ENCODE measurements around the gene TNFRSF17. TPM values are rescaled to one million over a fixed set of nuclear protein-coding genes. Genes with fewer than 3 reads are reported as not detected.
A peak's percentile ranks its signal among the peaks of the same experiment; 100 is the strongest.
"Not testable (repeated sequence)": the region's sequence is repeated elsewhere in the genome, so short reads cannot be mapped to it uniquely, and the experiment has no call there.

The TNFRSF17 gene
- total and polyA plus RNA-seq, 7 experiments from 2014 or later = 1.2 to 1.8 TPM; not detected in 5

DNA sequence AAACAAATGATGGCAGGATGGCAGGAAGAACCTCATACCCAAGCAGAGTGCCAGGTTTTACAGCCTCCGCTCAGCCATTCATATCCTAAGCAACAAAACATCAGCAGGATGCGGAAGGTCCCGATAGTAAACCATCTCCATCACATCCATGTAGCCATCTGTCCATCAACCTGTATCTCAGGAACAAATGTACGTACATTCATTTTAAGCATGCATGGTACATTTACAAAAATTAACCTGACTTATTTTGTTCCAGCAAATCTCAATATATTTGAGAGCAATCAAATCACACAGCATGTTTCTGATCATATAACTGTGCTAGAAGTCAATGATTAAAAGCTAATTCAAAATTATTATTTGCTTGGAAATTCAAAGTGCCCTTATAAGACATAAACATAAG is 23.1 kb upstream of the TNFRSF17 start, which contains the start of gene NPIPB2:
TSS of gene NPIPB2 (minus strand) at position 101 of the 400 bp plus-strand sequence. CDS start at position 101, 0 bp downstream.
- not testable (repeated sequence) for H3K36me3 Mint-ChIP-seq, ATAC-seq

GRCh38 chr16:11946433-11946832 is 18.6 kb upstream of the TNFRSF17 start:
- Histone ChIP-seq H3K27me3 (ENCODE audit: control insufficient read depth in 2 of 2, insufficient read depth in 2 of 2, low read length in 2 of 2) (no peaks in the 10 kb centered on the region), H3K36me3 (ENCODE audit: control insufficient read depth in 2 of 3, insufficient read depth in 3 of 3, low read length in 3 of 3) (no peaks in the 10 kb centered on the region), H3K4me1 (ENCODE audit: control insufficient read depth in 2 of 2, insufficient read depth in 2 of 2, low read length in 2 of 2) (no peaks in the 10 kb centered on the region), H3K4me3 (ENCODE audit: low read length) (no peak overlapping the region), H3K27ac (ENCODE audit: low read depth, low read length) (no peak overlapping the region), H3K9me3 (ENCODE audit: control insufficient read depth in 2 of 3, low read length in 3 of 3) (no peaks in the 10 kb centered on the region)
- ChIA-PET POLR2A (interaction anchor here (1.0 kb wide), 1 partner anchor 32 kb away, joined by 3 read pairs; no protein-coding TSS in a partner anchor), CTCF (interaction anchor here (0.8 to 1.7 kb wide), 2 partner anchors 122 to 475 kb away, joined by 3 to 5 read pairs; no protein-coding TSS in a partner anchor)
- no peaks in the 10 kb centered on the region for H3K36me3 Mint-ChIP-seq
- peaks cover 0 to 6% (median 0%) of the 10 kb centered on the region in 7 donors for H3K4me1 Mint-ChIP-seq
- H3K27me3 Mint-ChIP-seq = no peaks in the 10 kb centered on the region
- ATAC-seq (no peak), DNase-seq (no peak)
- H3K4me3 Mint-ChIP-seq = no peak overlapping the region
- no peak overlapping the region for H3K27ac Mint-ChIP-seq
- no peaks in the 10 kb centered on the region for H3K9me3 Mint-ChIP-seq
- intact Hi-C loops (cut with micrococcal nuclease) = no loop called here

More for the DNA sequence above, 23.1 kb upstream of the TNFRSF17 start, which contains the start of gene NPIPB2:
- DNase-seq; H3K9me3 Mint-ChIP-seq; H3K27ac Mint-ChIP-seq; H3K27me3 ChIP-seq (ENCODE audit: control insufficient read depth in 2 of 2, insufficient read depth in 2 of 2, low read length in 2 of 2); POLR2A ChIA-PET; H3K27ac ChIP-seq (ENCODE audit: low read depth, low read length); H3K4me1 Mint-ChIP-seq; H3K36me3 ChIP-seq (ENCODE audit: control insufficient read depth in 2 of 3, insufficient read depth in 3 of 3, low read length in 3 of 3); H3K4me3 ChIP-seq (ENCODE audit: low read length); H3K4me1 ChIP-seq (ENCODE audit: control insufficient read depth in 2 of 2, insufficient read depth in 2 of 2, low read length in 2 of 2); intact Hi-C loops (cut with micrococcal nuclease); H3K4me3 Mint-ChIP-seq; H3K27me3 Mint-ChIP-seq; H3K9me3 ChIP-seq (ENCODE audit: control insufficient read depth in 2 of 3, low read length in 3 of 3); CTCF ChIA-PET: not testable (repeated sequence)

DNA sequence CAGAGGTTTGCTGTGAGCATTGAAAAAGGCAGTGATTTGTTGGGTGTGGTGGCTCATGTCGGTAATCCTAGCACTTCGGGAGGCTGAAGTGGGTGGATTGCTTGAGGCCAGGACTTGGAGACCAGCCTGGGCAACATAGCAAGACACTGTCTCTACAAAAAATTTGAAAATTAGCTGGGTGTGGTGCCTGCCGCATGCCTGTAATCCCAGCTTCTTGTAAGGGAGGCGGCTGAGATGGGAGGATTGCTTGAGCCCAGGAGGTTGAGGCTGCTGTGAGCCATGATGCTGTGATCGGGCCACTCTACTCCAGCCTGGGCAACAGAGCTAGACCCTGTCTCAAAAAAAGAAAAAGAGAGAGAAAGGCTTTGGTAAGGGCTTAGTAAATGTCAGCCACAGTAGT is 16.2 kb upstream of the TNFRSF17 start:
- Histone ChIP-seq H3K36me3 (ENCODE audit: control insufficient read depth in 2 of 3, insufficient read depth in 3 of 3, low read length in 3 of 3) (no peaks in the 10 kb centered on the region), H3K9me3 (ENCODE audit: control insufficient read depth in 2 of 3, low read length in 3 of 3) (no peaks in the 10 kb centered on the region), H3K27ac (ENCODE audit: low read depth, low read length) (no peak overlapping the region), H3K4me1 (ENCODE audit: control insufficient read depth in 2 of 2, insufficient read depth in 2 of 2, low read length in 2 of 2) (no peaks in the 10 kb centered on the region), H3K4me3 (ENCODE audit: low read length) (no peak overlapping the region), H3K27me3 (ENCODE audit: control insufficient read depth in 2 of 2, insufficient read depth in 2 of 2, low read length in 2 of 2) (no peaks in the 10 kb centered on the region)
- DNase-seq (no peak), ATAC-seq (no peak)
- H3K4me3 Mint-ChIP-seq = no peak overlapping the region
- POLR2A ChIA-PET = no interaction called here
- H3K4me1 Mint-ChIP-seq = peaks cover 0 to 6% (median 0%) of the 10 kb centered on the region in 7 donors
- no peak overlapping the region for H3K27ac Mint-ChIP-seq
- H3K9me3 Mint-ChIP-seq = no peaks in the 10 kb centered on the region
- no peaks in the 10 kb centered on the region for H3K27me3 Mint-ChIP-seq
- no peaks in the 10 kb centered on the region for H3K36me3 Mint-ChIP-seq
- intact Hi-C loops (cut with micrococcal nuclease) = loop anchor here (1.0 to 2.0 kb wide), 2 partner anchors 119 to 870 kb away; no protein-coding TSS in a partner anchor
- CTCF ChIA-PET = interaction anchor here (1.9 kb wide), 1 partner anchor 119 kb away, joined by 10 read pairs; no protein-coding TSS in a partner anchor

GRCh38 chr16:11949527-11949926 is 15.5 kb upstream of the TNFRSF17 start:
- POLR2A ChIA-PET = interaction anchor here (0.7 kb wide), 1 partner anchor 1971 kb away, joined by 3 read pairs; the partner anchor contains the start of gene ERCC4
- no peaks in the 10 kb centered on the region for H3K9me3 Mint-ChIP-seq
- H3K9me3 ChIP-seq (ENCODE audit: control insufficient read depth in 2 of 3, low read length in 3 of 3) = no peaks in the 10 kb centered on the region
- H3K27me3 ChIP-seq (ENCODE audit: control insufficient read depth in 2 of 2, insufficient read depth in 2 of 2, low read length in 2 of 2) = no peaks in the 10 kb centered on the region
- ATAC-seq (peak; percentile 59), DNase-seq (peak in 3 of 9 donors; percentile 25 to 31 (median 25))
- no peaks in the 10 kb centered on the region for H3K4me1 ChIP-seq (ENCODE audit: control insufficient read depth in 2 of 2, insufficient read depth in 2 of 2, low read length in 2 of 2)
- H3K36me3 ChIP-seq (ENCODE audit: control insufficient read depth in 2 of 3, insufficient read depth in 3 of 3, low read length in 3 of 3) = no peaks in the 10 kb centered on the region
- H3K27ac ChIP-seq (ENCODE audit: low read depth, low read length) = no peak overlapping the region
- H3K4me3 ChIP-seq (ENCODE audit: low read length) = no peak overlapping the region
- no peaks in the 10 kb centered on the region for H3K27me3 Mint-ChIP-seq
- H3K36me3 Mint-ChIP-seq = no peaks in the 10 kb centered on the region
- intact Hi-C loops (cut with micrococcal nuclease) = loop anchor here (1.0 to 2.0 kb wide), 2 partner anchors 119 to 869 kb away; no protein-coding TSS in a partner anchor
- no peak overlapping the region for H3K27ac Mint-ChIP-seq
- H3K4me1 Mint-ChIP-seq = peaks cover 0 to 6% (median 0%) of the 10 kb centered on the region in 7 donors
- CTCF ChIA-PET = interaction anchor here (1.9 kb wide), 1 partner anchor 119 kb away, joined by 10 read pairs; no protein-coding TSS in a partner anchor
- H3K4me3 Mint-ChIP-seq = no peak overlapping the region

GRCh38 chr16:11950388-11950787 is 14.6 kb upstream of the TNFRSF17 start:
- H3K9me3 Mint-ChIP-seq = no peaks in the 10 kb centered on the region
- CTCF ChIA-PET = no interaction called here
- intact Hi-C loops (cut with micrococcal nuclease) = loop anchor here in 1 of 2 donors (10.0 kb wide), 1 partner anchor 1504 kb away; no protein-coding TSS in a partner anchor
- H3K27ac Mint-ChIP-seq = peak overlapping the region in 2 of 9 donors; percentile 14 to 44
- Histone ChIP-seq H3K36me3 (ENCODE audit: control insufficient read depth in 2 of 3, insufficient read depth in 3 of 3, low read length in 3 of 3) (no peaks in the 10 kb centered on the region), H3K4me3 (ENCODE audit: low read length) (no peak overlapping the region), H3K4me1 (ENCODE audit: control insufficient read depth in 2 of 2, insufficient read depth in 2 of 2, low read length in 2 of 2) (no peaks in the 10 kb centered on the region), H3K27ac (ENCODE audit: low read depth, low read length) (no peak overlapping the region), H3K9me3 (ENCODE audit: control insufficient read depth in 2 of 3, low read length in 3 of 3) (no peaks in the 10 kb centered on the region), H3K27me3 (ENCODE audit: control insufficient read depth in 2 of 2, insufficient read depth in 2 of 2, low read length in 2 of 2) (no peaks in the 10 kb centered on the region)
- H3K27me3 Mint-ChIP-seq = no peaks in the 10 kb centered on the region
- POLR2A ChIA-PET = no interaction called here
- H3K4me1 Mint-ChIP-seq = peaks cover 0 to 6% (median 0%) of the 10 kb centered on the region in 7 donors
- ATAC-seq (no peak), DNase-seq (no peak)
- H3K36me3 Mint-ChIP-seq = no peaks in the 10 kb centered on the region
- no peak overlapping the region for H3K4me3 Mint-ChIP-seq

DNA sequence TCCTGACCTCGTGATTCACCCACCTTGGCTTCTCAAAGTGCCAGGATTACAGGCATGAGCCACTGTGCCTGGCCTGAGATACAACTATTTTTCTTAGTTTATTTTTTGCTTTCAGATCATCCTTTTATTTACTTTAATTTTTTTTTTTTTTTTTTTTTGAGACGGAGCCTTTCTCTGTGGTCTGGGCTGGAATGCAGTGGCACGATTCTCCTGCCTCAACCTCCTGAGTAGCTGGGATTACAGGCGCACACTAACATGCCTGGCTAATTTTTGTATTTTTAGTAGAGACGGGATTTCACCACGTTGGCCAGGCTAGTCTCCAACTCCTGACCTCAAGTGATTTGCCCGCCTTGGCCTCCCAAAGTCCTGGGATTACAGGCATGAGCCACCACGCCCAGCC is 11.4 kb upstream of the TNFRSF17 start:
- intact Hi-C loops (cut with micrococcal nuclease) = loop anchor here in 1 of 2 donors (10.0 kb wide), 1 partner anchor 1501 kb away; no protein-coding TSS in a partner anchor
- H3K27me3 Mint-ChIP-seq; H3K27me3 ChIP-seq (ENCODE audit: control insufficient read depth in 2 of 2, insufficient read depth in 2 of 2, low read length in 2 of 2); H3K4me3 Mint-ChIP-seq; POLR2A ChIA-PET; H3K4me1 Mint-ChIP-seq; H3K4me3 ChIP-seq (ENCODE audit: low read length); H3K27ac ChIP-seq (ENCODE audit: low read depth, low read length); H3K4me1 ChIP-seq (ENCODE audit: control insufficient read depth in 2 of 2, insufficient read depth in 2 of 2, low read length in 2 of 2); DNase-seq; H3K36me3 ChIP-seq (ENCODE audit: control insufficient read depth in 2 of 3, insufficient read depth in 3 of 3, low read length in 3 of 3); H3K9me3 Mint-ChIP-seq; H3K27ac Mint-ChIP-seq; ATAC-seq; CTCF ChIA-PET; H3K36me3 Mint-ChIP-seq; H3K9me3 ChIP-seq (ENCODE audit: control insufficient read depth in 2 of 3, low read length in 3 of 3): not testable (repeated sequence)

DNA sequence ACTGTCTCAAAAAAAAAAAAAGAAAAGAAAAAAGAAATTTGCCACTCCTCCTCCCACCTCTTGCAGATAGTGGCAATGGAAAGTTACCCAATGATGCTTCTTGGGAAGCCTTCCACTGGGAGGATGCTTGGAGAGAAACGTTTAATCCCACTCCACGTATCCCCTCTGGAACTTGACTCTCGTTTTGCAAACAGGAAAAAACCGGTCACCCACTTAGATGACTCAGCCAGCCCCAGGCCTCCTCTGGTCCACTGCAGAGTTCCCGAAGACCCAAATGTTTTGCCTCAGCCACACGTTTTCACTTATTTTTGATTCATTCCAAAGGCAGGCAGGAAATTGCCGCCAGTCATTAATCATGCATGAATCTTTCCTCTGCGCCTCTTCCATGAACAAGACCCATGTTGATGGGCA is 9.3 kb upstream of the TNFRSF17 start:
- ATAC-seq = no peak
- Mint-ChIP-seq H3K4me3 (no peak overlapping the region), H3K36me3 (peaks cover 0 to 6% (median 4%) of the 10 kb centered on the region in 5 donors), H3K4me1 (no peaks in the 10 kb centered on the region), H3K27me3 (no peaks in the 10 kb centered on the region), H3K9me3 (no peaks in the 10 kb centered on the region), H3K27ac (no peak overlapping the region)
- intact Hi-C loops (cut with micrococcal nuclease) = loop anchor here in 1 of 2 donors (10.0 kb wide), 1 partner anchor 1499 kb away; no protein-coding TSS in a partner anchor
- ChIA-PET POLR2A (no interaction called here), CTCF (no interaction called here)
- Histone ChIP-seq H3K4me1 (ENCODE audit: control insufficient read depth in 2 of 2, insufficient read depth in 2 of 2, low read length in 2 of 2) (no peaks in the 10 kb centered on the region), H3K36me3 (ENCODE audit: control insufficient read depth in 2 of 3, insufficient read depth in 3 of 3, low read length in 3 of 3) (no peaks in the 10 kb centered on the region), H3K4me3 (ENCODE audit: low read length) (no peak overlapping the region), H3K9me3 (ENCODE audit: control insufficient read depth in 2 of 3, low read length in 3 of 3) (no peaks in the 10 kb centered on the region), H3K27ac (ENCODE audit: low read depth, low read length) (no peak overlapping the region), H3K27me3 (ENCODE audit: control insufficient read depth in 2 of 2, insufficient read depth in 2 of 2, low read length in 2 of 2) (no peaks in the 10 kb centered on the region)
- no peak for DNase-seq

Data from naive thymus-derived CD4-positive, alpha-beta T cell (primary cell).